Karpas-422 (cell line): Measurements from ENCODE around the gene BOC. TPM values are rescaled to one million over a fixed set of nuclear protein-coding genes. Genes with fewer than 3 reads are reported as not detected.
"Not testable (repeated sequence)": the region's sequence is repeated elsewhere in the genome, so short reads cannot be mapped to it uniquely, and the experiment has no call there.

Experiments used
- DNase-seq: peaks from one replicate; pipeline ENCODE4 v3.0.0-alpha.2; 2015
- H2AFZ ChIP-seq: fragments of 200-600 bp; sonication (generic); 2 replicates; pipeline ENCODE4 v1.6.1; 2014; ENCODE audit warnings: antibody characterized with exemption, low read length, mixed read lengths
- H3K27ac ChIP-seq: fragments of 200-600 bp; sonication (generic); 2 replicates; pipeline ENCODE4 v1.5.1; 2014; ENCODE audit warnings: mild to moderate bottlenecking, low read length, moderate library complexity
- H3K27me3 ChIP-seq: fragments of 200-600 bp; sonication (generic); 2 replicates; pipeline ENCODE4 v1.6.1; 2014; ENCODE audit warnings: low read length, mixed read lengths
- H3K36me3 ChIP-seq: fragments of 200-600 bp; sonication (generic); 2 replicates; pipeline ENCODE4 v1.6.1; 2014; ENCODE audit warnings: low read length, mixed read lengths; ENCODE audit not compliant: insufficient read depth
- H3K4me1 ChIP-seq: fragments of 200-600 bp; sonication (generic); 2 replicates; pipeline ENCODE4 v1.6.1; 2014; ENCODE audit warnings: mild to moderate bottlenecking, low read length, mixed read lengths
- H3K4me2 ChIP-seq: fragments of 200-600 bp; sonication (generic); 2 replicates; pipeline ENCODE4 v1.6.1; 2014; ENCODE audit warnings: low read length, low read depth, mild to moderate bottlenecking; ENCODE audit not compliant: poor library complexity, severe bottlenecking
- H3K4me3 ChIP-seq: fragments of 200-600 bp; sonication (generic); 2 replicates; pipeline ENCODE4 v1.5.1; 2014; ENCODE audit warnings: mild to moderate bottlenecking, antibody characterized with exemption, low read length, mixed read lengths
- H3K79me2 ChIP-seq: fragments of 200-600 bp; sonication (generic); 2 replicates; pipeline ENCODE4 v1.6.1; 2014; ENCODE audit warnings: mild to moderate bottlenecking, low read length, mixed read lengths
- H3K9ac ChIP-seq: fragments of 200-600 bp; sonication (generic); 2 replicates; pipeline ENCODE4 v1.6.0; 2014; ENCODE audit warnings: low read length
- H3K9me2 ChIP-seq: fragments of 200-600 bp; sonication (generic), shearing (Covaris generic); replicated peaks from 2 replicates; pipeline ENCODE4 v1.6.0; 2014; ENCODE audit warnings: mild to moderate bottlenecking, low read length, moderate library complexity; ENCODE audit not compliant: insufficient read depth
- H3K9me3 ChIP-seq: fragments of 300-700, 200-600 bp; sonication (generic); 2 replicates; pipeline ENCODE4 v1.6.1; 2014; ENCODE audit warnings: low read length, mixed read lengths
- H4K20me1 ChIP-seq: fragments of 200-600 bp; sonication (generic); 2 replicates; pipeline ENCODE4 v1.6.1; 2014; ENCODE audit warnings: mild to moderate bottlenecking, antibody characterized with exemption, low read length, low read depth; ENCODE audit not compliant: insufficient read depth
- total RNA-seq: library from RNA; depleted of rRNA; stranded (reverse); fragments of >200 nt; shearing (Covaris generic); gene quantifications from 2 replicates; pipeline ENCODE4 v1.2.3, GENCODE V29; 2014; ENCODE audit warnings: low replicate concordance

BOC gene
- total RNA-seq, 1 experiment from 2014 or later = 0.04 TPM

DNA sequence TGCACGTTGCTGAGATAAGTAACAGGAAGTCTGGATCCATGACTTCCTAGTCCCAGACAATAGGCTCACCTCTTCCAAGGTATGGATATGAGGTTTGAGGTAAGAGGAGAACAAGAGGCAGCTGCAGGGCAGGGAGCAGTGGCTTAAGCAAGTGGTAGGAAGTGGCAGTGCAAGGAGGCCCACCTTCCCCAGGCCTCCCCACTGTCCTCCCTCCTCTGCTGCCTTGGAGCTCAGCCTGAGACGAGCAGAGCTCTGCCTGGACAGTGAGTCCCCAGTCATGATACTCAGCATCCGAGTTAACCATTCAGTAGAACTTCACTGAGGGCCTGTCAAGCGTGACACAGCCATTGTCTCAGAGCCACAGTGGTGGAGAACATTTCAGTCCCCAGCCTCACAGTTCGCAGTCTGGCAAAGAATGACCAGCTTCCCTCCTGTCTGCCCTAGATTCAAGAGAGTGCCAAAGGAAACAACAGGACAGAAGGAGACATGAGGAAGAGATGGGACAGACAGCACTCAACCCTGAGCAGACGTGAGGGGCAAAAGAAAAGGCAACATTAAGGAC is 41.4 kb upstream of the BOC start:
- Histone ChIP-seq H3K4me2 (no peak overlapping the region), H3K9me2 (no peaks in the 10 kb centered on the region), H3K4me3 (no peak overlapping the region), H3K9ac (no peak overlapping the region), H3K36me3 (no peaks in the 10 kb centered on the region), H3K79me2 (no peaks in the 10 kb centered on the region), H3K27ac (no peak overlapping the region), H3K9me3 (no peaks in the 10 kb centered on the region), H3K4me1 (no peaks in the 10 kb centered on the region), H4K20me1 (no peaks in the 10 kb centered on the region), H3K27me3 (no peaks in the 10 kb centered on the region), H2AFZ (no peak overlapping the region)
- no peak for DNase-seq

- no peak overlapping the region for H3K4me2 ChIP-seq
- DNase-seq = no peak
- H3K9me3 ChIP-seq = no peaks in the 10 kb centered on the region
- H3K36me3 ChIP-seq = no peaks in the 10 kb centered on the region
- no peaks in the 10 kb centered on the region for H4K20me1 ChIP-seq
- no peak overlapping the region for H3K9ac ChIP-seq
- H3K79me2 ChIP-seq = no peaks in the 10 kb centered on the region
- no peaks in the 10 kb centered on the region for H3K9me2 ChIP-seq
- no peak overlapping the region for H3K4me3 ChIP-seq
- H3K27me3 ChIP-seq = no peaks in the 10 kb centered on the region
- no peak overlapping the region for H2AFZ ChIP-seq
- H3K4me1 ChIP-seq = no peaks in the 10 kb centered on the region
- H3K27ac ChIP-seq = no peak overlapping the region
Observed at GRCh38 chr3:113170771-113171170, 40.6 kb upstream of the BOC start.

DNA sequence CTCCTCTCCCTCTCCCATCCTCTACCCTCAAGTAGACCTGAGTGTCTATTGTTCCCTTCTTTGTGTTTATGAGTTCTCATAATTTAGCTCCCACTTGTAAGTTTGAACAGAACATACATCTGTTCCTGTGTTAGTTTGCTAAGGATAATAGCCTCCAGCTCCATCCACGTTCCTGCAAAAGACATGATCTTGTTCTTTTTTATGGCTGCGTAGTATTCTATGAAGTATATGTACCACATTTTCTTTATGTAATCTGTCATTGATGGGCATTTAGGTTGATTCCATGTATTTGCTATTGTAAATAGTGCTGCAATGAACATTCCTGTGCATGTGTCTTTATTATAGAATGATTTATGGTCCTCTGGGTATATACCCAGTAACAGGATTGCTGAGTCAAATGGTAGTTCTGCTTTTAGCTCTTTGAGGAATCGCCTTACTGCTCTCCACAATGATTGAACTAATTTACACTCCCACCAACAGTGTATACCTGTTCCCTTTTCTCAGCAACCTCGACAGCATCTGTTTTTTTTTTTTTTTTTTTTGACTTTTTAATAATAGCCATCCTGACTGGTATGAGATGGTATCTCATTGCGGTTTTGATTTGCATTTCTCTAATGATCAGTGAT is 39.6 kb upstream of the BOC start:
- H3K27me3 ChIP-seq, H2AFZ ChIP-seq, H3K9me3 ChIP-seq, H3K4me3 ChIP-seq, H3K27ac ChIP-seq, H3K4me1 ChIP-seq, H3K79me2 ChIP-seq, DNase-seq, H3K9ac ChIP-seq, H3K4me2 ChIP-seq, H4K20me1 ChIP-seq, H3K9me2 ChIP-seq, H3K36me3 ChIP-seq: not testable (repeated sequence)

GRCh38 chr3:113173102-113173501 is 38.3 kb upstream of the BOC start:
- H3K27ac ChIP-seq = no peak overlapping the region
- DNase-seq = no peak
- no peak overlapping the region for H3K4me2 ChIP-seq
- H3K9me3 ChIP-seq = no peaks in the 10 kb centered on the region
- no peaks in the 10 kb centered on the region for H3K9me2 ChIP-seq
- H3K4me1 ChIP-seq = no peaks in the 10 kb centered on the region
- H3K9ac ChIP-seq = no peak overlapping the region
- no peaks in the 10 kb centered on the region for H3K79me2 ChIP-seq
- no peaks in the 10 kb centered on the region for H4K20me1 ChIP-seq
- H2AFZ ChIP-seq = no peak overlapping the region
- no peaks in the 10 kb centered on the region for H3K36me3 ChIP-seq
- H3K4me3 ChIP-seq = no peak overlapping the region
- no peaks in the 10 kb centered on the region for H3K27me3 ChIP-seq

GRCh38 chr3:113174304-113174703 is 37.1 kb upstream of the BOC start:
- Histone ChIP-seq H3K9ac (no peak overlapping the region), H2AFZ (no peak overlapping the region), H3K79me2 (no peaks in the 10 kb centered on the region), H3K4me2 (no peak overlapping the region), H3K4me3 (no peak overlapping the region), H3K36me3 (no peaks in the 10 kb centered on the region), H3K9me3 (no peaks in the 10 kb centered on the region), H3K9me2 (no peaks in the 10 kb centered on the region), H4K20me1 (no peaks in the 10 kb centered on the region), H3K27me3 (no peaks in the 10 kb centered on the region), H3K27ac (no peak overlapping the region), H3K4me1 (no peaks in the 10 kb centered on the region)
- no peak for DNase-seq

- H3K4me2 ChIP-seq = no peak overlapping the region
- no peaks in the 10 kb centered on the region for H3K79me2 ChIP-seq
- H3K4me1 ChIP-seq = no peaks in the 10 kb centered on the region
- no peaks in the 10 kb centered on the region for H3K9me2 ChIP-seq
- H3K36me3 ChIP-seq = no peaks in the 10 kb centered on the region
- no peak overlapping the region for H2AFZ ChIP-seq
- H3K9me3 ChIP-seq = no peaks in the 10 kb centered on the region
- H4K20me1 ChIP-seq = no peaks in the 10 kb centered on the region
- DNase-seq = no peak
- H3K27ac ChIP-seq = no peak overlapping the region
- H3K27me3 ChIP-seq = no peaks in the 10 kb centered on the region
- no peak overlapping the region for H3K9ac ChIP-seq
- no peak overlapping the region for H3K4me3 ChIP-seq
Observed at GRCh38 chr3:113174801-113175485, 36.4 kb upstream of the BOC start.

- no peak for DNase-seq
- Histone ChIP-seq H3K9me3 (no peaks in the 10 kb centered on the region), H3K36me3 (no peaks in the 10 kb centered on the region), H3K4me2 (no peak overlapping the region), H3K79me2 (no peaks in the 10 kb centered on the region), H2AFZ (no peak overlapping the region), H3K4me3 (no peak overlapping the region), H4K20me1 (no peaks in the 10 kb centered on the region), H3K9me2 (no peaks in the 10 kb centered on the region), H3K27me3 (no peaks in the 10 kb centered on the region), H3K27ac (no peak overlapping the region), H3K9ac (no peak overlapping the region), H3K4me1 (no peaks in the 10 kb centered on the region)
Observed at GRCh38 chr3:113177526-113177925, 33.8 kb upstream of the BOC start.

GRCh38 chr3:113179235-113179824 is 32.0 kb upstream of the BOC start:
- Histone ChIP-seq H2AFZ (no peak overlapping the region), H3K36me3 (no peaks in the 10 kb centered on the region), H3K4me2 (no peak overlapping the region), H3K9me2 (no peaks in the 10 kb centered on the region), H3K9ac (no peak overlapping the region), H4K20me1 (no peaks in the 10 kb centered on the region), H3K4me1 (no peaks in the 10 kb centered on the region), H3K9me3 (no peaks in the 10 kb centered on the region), H3K4me3 (no peak overlapping the region), H3K79me2 (no peaks in the 10 kb centered on the region), H3K27me3 (no peaks in the 10 kb centered on the region), H3K27ac (no peak overlapping the region)
- no peak for DNase-seq
